Medulla oblongata (tissue), 1 donor: ENCODE measurements around the gene HMBS.
A peak's percentile ranks its signal among the peaks of the same experiment; 100 is the strongest.
"Not testable (repeated sequence)": the region's sequence is repeated elsewhere in the genome, so short reads cannot be mapped to it uniquely, and the experiment has no call there.

Source experiments
- DNase-seq: peaks from one replicate; pipeline ENCODE4 v3.0.0-alpha.2; 2015; ENCODE audit errors: extremely low spot score

Gene HMBS

DNA sequence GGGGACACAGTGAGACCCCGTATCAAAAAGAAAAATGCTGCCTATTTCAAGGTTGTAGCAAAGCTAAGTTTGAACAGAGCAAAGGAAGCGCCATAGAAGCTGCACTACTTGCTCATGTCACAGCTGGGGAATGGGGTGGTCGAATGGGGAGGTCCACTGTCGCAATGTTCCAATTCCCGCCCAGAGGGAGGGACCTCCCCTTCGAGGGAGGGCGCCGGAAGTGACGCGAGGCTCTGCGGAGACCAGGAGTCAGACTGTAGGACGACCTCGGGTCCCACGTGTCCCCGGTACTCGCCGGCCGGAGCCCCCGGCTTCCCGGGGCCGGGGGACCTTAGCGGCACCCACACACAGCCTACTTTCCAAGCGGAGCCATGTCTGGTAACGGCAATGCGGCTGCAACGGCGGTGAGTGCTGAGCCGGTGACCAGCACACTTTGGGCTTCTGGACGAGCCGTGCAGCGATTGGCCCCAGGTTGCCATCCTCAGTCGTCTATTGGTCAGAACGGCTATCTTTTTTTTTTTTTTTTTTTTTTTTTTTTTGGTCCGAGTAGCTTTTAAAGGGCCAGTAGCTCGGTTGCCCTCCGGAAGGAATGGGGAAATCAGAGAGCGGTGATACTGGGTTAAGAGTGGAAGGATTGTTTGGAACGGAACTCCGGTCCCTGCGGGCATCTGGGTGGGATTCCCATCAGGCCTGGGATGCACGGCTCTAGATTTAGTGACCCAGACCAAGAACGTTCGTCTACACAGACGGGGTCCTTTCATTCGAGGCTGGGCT lies at the start of gene HMBS:
HMBS (plus strand) TSS at position 219 of the 774 bp plus-strand sequence; CDS start at position 372, 153 bp downstream.
- DNase-seq, result peak; percentile 98

DNA sequence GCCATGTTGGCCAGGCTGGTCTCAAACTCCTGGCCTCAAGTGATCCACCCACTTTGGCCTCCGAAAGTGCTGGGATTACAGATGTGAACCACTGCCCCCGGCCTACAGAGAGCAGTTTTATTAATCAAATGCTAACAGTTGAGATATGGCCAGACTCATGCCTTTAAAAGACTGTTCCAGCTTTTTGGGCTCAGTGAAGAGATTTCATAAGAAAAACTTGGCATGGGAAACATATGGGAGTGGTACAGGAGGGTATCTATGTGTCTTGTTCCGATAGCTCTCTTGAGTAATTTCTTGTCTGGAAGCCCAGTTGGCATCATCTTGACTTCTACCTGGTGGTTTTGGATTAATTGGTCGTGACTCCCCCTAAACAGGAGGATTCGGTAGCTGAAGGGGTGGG lies 45.8 kb upstream of the HMBS start:
- DNase-seq, result no peak

DNA sequence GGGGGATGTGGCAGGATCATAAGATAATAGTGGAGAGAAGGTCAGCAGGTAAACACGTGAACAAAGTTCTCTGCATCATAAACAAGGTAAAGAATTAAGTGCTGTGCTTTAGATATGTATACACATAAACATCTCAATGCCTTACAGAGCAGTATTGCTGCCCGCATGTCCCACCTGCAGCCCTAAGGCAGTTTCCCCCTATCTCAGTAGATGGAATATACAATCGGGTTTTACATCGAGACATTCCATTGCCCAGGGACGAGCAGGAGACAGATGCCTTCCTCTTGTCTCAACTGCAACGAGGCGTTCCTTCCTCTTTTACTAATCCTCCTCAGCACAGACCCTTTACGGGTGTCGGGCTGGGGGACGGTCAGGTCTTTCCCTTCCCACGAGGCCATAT lies 45.2 kb upstream of the HMBS start:
- DNase-seq, result not testable (repeated sequence)

DNA sequence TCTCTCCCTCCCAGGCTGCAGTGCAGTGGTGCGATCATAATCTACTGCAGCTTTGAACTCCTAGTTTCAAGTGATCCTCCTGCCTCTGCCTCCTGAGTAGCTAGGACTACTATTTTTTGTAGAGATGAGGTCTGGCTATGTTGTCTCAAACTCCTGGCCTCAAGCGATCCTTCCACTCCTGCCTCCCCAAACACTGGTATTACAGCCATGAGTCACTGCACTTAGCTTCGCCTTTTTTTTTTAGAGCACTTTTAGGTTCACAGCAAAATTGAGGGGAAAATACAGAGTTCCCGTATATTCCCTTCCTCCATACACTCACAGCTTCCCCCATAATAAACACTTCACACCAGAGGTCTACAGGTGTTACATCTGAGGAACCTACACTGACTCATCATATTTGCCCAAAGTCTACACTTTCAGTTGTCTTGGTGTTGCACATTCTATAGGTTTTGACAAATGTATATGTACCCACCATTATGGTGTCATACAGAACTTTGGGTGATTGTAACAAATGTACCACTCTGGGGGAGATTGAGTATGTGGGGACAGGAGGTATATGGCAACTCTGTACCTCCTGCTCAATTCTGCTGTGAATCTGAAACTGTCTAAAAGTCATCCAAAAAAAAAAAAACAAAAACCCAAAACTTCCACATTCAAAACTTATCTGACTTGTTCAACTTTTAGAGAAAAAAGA lies 42.7 kb upstream of the HMBS start:
- no peak for DNase-seq

DNA sequence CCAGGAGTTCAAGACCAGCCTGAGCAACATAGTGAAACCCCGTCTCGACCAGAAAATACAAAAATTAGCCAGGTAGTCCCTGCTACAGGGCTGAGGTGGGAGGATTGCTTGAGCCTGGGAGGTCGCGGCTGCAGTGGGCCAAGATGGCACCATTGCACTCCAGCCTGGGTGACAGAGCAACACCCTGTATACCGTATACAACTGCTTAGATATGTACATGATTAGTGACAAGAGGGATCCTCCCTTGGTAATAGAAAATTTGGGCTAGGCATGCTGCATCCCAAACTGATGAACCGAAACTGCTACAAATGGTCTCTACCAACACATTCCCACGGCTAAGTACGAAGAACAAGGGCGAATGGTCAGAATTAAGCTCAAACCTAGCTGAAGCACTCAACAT lies 41.8 kb upstream of the HMBS start:
- no peak for DNase-seq

DNA sequence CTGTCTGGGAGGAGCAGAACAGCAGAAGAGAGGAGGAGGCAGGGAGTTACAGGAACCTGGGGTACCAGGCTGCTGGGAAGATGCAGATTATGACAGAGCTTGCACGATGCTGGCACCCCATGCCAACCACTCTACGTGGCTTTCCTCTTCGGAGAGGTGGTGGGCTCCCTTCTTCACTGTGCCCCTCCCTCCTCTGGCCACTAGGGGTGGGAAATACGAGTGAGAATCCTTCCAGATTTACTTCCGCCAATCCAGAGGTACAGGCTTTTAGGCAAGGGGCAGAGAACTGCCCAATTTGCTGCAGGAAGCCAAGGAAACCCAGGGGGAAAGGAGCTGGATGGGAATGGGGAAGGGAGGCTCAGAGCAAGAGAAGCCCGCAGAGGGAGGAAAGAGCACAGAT lies 40.0 kb upstream of the HMBS start:
- DNase-seq, result no peak

DNA sequence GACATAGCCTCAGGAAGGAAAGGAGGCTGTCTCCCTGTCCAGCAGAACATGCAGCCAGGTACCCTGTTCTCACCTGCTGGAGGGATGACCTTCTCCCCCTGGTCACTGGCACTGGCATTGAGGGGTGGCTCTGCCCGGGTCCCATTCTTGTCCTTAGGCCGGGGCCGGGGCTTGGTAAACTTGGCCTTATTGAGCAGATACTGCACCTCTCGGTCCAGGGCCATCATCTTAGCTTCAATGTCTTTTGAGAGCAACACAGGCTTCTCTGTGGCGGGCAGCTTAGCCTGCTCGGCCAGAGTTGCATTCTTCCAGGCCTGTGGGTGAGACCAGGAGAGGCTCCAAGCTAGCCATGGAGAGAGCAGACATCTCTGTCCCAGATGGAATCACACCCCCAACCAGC lies 38.2 kb upstream of the HMBS start:
- DNase-seq, result no peak

DNA sequence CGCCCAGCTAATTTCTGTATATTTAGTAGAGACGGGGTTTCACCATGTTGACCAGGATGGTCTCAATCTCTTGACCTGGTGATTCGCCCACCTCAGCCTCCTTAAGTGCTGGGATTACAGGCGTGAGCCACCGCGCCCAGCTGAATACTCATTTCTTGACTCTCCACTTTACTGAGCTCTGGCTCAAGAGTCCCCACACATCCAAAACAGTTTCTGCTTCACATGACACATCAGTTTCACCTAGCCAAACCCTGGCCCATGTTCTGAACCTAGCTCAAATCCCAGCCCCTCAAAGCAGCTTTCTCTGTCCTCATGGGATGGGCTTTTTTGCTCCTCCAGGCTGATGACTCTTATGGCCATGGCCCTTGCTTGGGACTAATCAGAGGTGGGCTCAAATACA lies 37.5 kb upstream of the HMBS start:
- no peak for DNase-seq

DNA sequence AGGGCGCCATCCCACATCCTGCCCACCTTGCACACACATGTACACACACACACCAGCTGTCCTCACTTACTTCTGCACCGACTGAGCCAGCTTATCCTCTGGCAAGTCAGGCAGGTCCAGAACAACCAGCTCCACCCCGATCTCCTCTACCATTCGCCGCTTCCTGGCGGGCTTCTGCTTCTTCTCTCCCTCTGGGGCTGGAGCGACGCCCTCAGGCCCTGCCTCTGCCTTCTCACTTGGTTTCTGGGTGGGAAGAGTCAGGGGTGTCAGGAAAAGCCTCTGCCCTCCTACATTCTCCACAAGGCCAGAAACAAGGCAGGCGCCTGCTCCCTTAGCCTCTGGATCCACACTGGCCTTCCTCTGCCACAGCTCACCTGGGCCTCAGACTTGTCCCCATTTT lies 36.0 kb upstream of the HMBS start:
- DNase-seq, result no peak

DNA sequence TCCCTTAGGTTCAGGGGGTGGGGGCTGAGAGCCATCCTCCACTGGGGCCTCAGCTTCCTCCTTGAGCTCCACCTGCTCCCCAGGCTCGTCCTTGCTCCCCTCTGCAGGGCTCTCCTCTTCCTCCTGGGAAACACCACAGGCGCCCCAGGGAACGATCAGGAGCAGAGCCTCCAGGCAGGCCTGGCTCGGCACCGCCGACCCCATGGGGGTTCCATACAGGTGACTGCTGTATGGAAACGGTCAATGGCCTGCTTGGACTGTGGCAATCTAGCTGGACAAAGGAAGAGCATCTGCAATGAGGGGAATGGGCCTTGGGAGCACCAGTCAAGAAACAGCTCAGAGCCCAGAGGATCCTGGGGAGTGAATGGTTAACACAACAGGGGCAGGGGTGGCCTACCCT lies 35.6 kb upstream of the HMBS start:
- no peak for DNase-seq

DNA sequence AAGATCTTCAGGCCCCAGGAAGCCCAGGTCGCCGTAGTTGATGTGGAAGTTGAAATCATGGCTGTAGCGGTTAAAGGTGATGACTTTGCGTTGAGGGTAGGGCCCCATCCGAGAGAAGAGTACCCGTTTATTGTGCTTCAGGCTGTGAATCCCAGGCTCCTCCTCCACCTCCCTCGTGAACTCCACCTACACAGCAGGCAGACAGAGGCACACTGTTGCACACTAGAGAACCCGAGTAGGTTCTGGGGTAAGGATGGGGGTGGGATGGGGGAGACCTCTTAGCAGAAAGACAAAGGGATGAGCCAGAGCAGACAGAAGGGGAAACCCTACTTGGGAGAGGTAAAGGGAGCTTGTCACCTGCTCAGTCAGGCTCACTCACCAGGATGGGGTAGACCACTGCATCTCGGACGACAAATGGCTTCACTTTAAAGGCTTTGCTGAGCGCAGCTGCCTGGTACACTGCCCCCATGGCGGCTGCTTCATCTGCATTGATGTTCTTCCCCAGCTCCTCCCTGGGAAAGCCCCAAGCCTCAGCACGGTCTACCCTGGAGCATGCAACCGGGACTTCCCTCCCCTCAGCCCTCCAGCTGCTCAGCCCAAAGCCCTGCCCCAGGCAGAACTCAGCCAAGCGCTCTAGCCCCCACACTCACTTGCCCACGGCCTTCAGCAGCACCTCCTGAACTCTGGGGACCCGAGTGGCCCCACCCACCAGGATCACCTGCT lies 33.1 kb upstream of the HMBS start:
- DNase-seq, result no peak

DNA sequence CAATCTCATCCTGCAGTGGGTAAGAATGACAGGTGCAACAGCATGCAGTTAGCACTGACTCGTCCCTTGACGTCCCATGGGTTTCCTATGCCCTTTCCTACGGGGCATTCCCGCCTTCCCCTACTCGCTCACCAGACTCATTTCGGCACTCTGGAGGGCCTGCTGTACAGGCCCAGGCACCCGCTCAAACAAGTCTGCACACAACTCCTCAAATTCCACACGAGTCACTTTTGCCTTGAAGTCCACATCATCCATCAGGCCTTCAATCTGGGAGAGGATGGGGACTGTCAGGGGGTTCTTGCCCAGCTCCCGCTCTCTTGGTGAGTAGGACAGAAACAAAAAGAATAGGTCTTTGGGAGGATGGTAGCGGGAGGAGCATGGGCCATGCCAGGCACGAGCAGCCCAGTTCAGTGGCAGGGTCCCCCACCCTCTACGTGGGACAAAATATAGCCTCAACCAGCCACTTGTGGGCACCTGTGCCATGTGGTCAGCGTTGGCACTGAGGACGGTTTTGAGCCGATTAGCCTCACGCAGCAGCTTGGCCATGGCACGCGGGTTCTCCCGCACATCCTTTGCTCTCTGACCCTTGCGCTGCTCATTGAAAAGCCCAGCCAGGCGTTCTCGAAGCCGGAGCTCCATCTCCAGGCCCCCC lies 32.4 kb upstream of the HMBS start:
- DNase-seq, result no peak

DNA sequence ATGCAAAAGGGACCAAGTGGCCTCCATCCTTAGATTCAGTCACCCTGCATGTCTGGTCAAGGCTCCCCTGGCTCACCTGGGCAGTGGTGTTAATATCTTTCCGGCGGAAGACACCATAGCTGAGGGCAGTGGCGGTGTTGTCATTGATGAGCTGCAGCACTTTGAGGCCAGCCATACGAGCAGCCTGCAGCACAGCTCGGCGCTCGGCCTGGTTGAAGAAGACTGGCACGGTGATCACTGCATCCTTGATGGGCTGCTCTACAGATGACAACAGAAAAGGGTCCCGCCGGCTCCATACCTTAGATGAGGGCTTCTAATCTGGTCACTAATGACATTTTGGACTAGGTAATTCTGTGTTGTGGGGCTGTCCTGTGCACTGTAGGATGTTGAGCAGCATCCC lies 30.3 kb upstream of the HMBS start:
- DNase-seq, result no peak

DNA sequence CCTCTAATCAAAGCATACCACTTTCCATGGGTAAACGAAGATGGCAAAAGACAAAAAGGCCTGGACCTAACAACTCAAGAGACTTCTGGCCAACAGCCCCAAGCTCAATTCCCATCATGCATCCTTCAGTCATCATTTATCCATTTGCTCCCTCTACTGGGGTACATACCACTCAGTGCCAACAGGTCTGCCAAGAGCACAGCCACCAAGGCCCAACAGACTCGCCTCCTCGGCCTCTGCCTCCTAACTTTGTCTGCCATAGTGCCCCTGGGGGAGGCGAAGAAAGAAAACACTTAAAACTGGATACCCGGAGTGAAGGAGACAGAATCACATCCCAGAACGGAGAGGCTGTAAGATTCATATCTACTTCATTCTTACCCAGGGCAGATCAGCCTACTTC lies 28.8 kb upstream of the HMBS start:
- DNase-seq, result peak; percentile 21

DNA sequence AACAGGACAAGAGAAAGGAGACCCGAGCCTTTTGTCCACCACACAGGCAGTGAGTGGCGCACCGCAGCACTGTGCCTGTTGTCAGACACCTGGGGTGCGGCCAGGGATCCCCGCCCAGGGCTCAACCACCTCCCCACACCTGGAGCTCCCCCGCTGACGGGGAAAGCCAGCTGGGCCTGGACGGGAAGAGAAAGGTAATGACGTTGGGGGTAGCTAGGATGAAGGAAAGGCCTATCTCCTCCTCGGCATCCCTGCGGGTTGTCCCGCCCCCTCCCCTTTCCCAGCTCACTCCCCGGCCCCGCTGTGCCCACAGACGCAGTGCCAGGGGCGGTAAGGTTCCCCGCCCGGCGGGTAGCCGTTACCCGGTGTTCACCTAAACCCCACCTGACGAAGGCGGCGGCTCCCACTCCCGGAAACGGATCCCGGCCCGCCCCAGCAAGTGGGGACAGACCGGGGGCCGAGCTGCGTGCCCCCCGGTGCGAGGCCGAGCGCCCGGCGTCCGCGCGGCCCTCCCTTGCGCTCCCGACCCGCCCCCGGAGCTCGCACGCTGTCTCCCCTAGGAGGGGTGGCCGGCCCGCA lies 28.2 kb upstream of the HMBS start:
- DNase-seq, result no peak

DNA sequence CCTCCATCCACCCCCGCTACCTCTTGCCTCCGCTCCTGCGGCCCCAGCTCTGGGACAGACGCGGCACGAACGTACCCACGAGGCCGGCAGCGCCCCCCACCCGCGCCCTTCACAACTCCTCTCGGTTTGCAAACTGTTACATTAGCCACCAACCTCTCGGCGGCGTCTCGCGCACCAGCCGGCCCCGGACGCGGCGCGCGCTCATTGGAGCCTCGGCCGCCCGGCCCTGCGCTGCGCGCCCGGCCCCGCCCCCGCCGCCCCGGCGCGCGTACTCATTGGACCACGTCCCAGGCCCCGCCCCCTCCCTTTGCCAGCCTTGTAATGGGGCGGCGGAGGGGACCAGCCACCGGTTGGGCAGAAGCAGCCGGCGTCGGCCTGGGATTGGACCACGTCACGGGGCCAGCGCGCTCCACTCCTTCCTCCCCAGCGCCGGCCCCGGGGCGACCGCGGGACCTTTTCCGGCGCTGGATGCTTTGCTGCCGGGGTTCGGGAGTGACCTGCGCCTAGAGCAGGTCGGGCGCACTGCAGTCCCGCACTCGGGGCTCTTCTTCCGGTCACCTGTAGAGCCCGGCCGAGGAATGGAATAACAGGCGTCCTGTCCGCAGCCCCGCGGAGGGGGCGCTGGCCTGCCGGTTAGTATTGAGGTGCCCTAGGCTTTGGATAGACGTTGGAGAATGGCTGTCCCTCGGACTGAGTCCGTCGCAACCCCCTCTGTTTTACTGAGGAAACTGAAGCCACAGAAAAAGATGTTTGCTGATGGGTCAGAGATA lies 27.5 kb upstream of the HMBS start, which contains the start of gene HYOU1:
HYOU1 (minus strand) TSS at position 206 of the 770 bp plus-strand sequence. CDS start 1,045 bp downstream, outside the sequence.
- peak; percentile 97 for DNase-seq

DNA sequence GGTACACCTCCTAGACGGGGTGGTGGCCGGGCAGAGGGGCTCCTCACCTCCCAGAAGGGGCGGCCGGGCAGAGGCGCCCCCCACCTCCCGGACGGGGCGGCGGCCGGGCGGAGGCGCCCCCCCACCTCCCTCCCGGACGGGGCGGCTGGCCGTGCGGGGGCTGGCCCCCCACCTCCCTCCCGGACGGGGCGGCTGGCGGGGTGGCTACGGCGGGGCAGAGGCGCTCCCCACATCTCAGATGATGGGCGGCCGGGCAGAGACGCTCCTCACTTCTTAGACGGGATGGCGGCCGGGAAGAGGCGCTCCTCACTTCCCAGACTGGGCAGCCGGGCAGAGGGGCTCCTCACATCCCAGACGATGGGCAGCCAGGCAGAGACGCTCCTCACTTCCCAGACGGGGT lies 25.6 kb upstream of the HMBS start:
- not testable (repeated sequence) for DNase-seq

DNA sequence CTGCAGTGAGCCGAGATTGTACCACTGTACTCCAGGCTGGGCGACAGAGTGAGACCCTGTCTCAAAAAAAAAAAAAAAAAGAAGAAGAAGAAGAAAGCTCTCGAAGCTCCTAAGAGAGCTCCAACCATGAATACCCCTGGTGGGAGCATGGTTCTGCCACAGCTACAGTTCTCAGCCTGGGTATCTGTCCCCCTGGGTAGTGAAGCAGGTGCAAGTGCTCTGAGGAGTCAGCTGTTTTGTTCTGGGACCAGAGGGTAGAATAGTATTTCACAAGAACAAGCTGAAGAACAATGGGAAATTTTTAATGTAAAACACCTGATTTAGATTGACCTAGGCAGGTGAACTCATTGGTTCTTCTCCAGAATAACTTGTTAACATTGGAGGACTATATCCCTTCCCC lies 23.4 kb upstream of the HMBS start:
- no peak for DNase-seq

DNA sequence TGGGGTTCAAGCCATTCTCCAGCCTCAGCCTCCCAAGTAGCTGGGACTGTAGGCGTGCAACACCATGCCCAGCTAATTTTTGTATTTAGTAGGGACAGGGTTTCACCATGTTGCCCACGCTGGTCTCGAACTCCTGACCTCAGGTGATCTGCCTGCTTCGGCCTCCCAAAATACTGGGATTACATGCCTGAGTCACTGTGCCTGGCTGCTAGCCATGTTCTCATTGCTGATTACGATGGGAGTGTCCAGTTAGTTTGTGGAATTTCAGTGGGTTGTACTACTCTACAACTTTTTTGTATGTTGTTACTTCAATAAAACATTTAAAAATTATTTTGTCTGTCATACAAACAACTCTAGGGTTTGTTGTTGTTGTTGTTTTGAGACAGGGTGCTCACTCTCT lies 21.9 kb upstream of the HMBS start:
- no peak for DNase-seq

DNA sequence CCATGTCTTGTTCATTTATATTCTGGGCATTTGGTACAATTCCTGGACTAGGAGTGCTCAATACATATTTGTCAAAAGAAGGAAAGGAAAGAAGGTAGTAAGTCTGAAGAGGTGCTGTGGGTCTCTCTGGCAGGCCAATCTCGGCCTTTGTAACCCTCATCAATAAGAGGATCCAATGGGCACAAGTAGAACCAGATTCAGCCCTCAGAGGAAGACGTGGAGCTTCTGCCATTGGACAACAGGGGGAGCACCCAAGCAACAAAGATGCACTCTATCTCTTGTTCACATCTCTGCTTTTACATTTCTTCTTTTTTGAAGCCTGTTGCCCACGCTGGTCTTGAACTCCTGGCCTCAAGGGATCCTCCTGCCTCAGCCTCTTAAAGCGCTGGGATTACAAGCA lies 19.3 kb upstream of the HMBS start:
- no peak for DNase-seq
